Aorta (tissue), 5 donors: ENCODE data around the gene ARHGEF11. TPM values are rescaled to one million over a fixed set of nuclear protein-coding genes. Genes with fewer than 3 reads are reported as not detected.

Source experiments
- ATAC-seq: fragments of 200-7000 bp; cut with Tn5 transposase; one replicate; pipeline ENCODE4 v1.9.1; 2022; ENCODE audit warnings: moderate library complexity; ENCODE audit not compliant: low FRiP score
- DNase-seq, 2 donors: peaks; one replicate each; pipeline ENCODE4 v3.0.0-alpha.2; 2020
- H3K27ac ChIP-seq, 2 donors: one replicate each; pipeline ENCODE4 v1.5.1; 2013; ENCODE audit warnings: low read length in 2 of 2, mild to moderate bottlenecking in 2 of 2, moderate library complexity in 2 of 2, control low read depth in 1 of 2, inconsistent platforms in 1 of 2, low read depth in 1 of 2
- H3K27me3 ChIP-seq, 2 donors: one replicate each; pipeline ENCODE4 v1.6.1; 2013; ENCODE audit warnings: control low read depth in 1 of 2, low read length in 1 of 2, mild to moderate bottlenecking in 1 of 2, moderate library complexity in 1 of 2; ENCODE audit not compliant: insufficient read depth in 2 of 2, control insufficient read depth in 1 of 2
- H3K36me3 ChIP-seq, 2 donors: one replicate each; pipeline ENCODE4 v1.6.1; 2013; ENCODE audit warnings: control low read depth in 1 of 2, low read length in 1 of 2, mild to moderate bottlenecking in 1 of 2; ENCODE audit not compliant: insufficient read depth in 2 of 2, control insufficient read depth in 1 of 2
- H3K4me1 ChIP-seq, 2 donors: one replicate each; pipeline ENCODE4 v1.6.1; 2013; ENCODE audit warnings: low read length in 2 of 2, control low read depth in 1 of 2, mild to moderate bottlenecking in 1 of 2, moderate library complexity in 1 of 2; ENCODE audit not compliant: insufficient read depth in 2 of 2, control insufficient read depth in 1 of 2
- H3K4me3 ChIP-seq, 2 donors: one replicate each; pipeline ENCODE4 v1.5.1; 2013; ENCODE audit warnings: low read length in 2 of 2, control low read depth in 1 of 2, mild to moderate bottlenecking in 1 of 2
- H3K9me3 ChIP-seq: one replicate; pipeline ENCODE4 v1.6.1; 2013; ENCODE audit warnings: mild to moderate bottlenecking, low read length; ENCODE audit not compliant: control insufficient read depth
- WGBS, 2 donors: extraction: QIAGEN DNeasy Blood & Tissue Kit; methylation state at CpG; one replicate each; pipeline ENCODE4 v1.1.7; 2013; 5-methylcytosine and 5-hydroxymethylcytosine counted together
- intact Hi-C, 2 donors: fragments of 100-400 bp; cut with DNase I; formaldehyde crosslinking; loops; one replicate each; pipeline versions ENCODE4 v1.14.2 to v1.15.0; 2022
- polyA plus RNA-seq, 2 donors: library from polyadenylated mRNA; stranded (reverse); fragments of 200-250 nt; gene quantifications; one replicate each; pipeline ENCODE4 v1.2.3, GENCODE V29; 2013
- total RNA-seq, 2 donors: library from RNA; stranded (reverse); fragmentation: NEBNext Ultra II Directional; extraction: Animal tissue kit (Norgen Biotek cat#: 25700); gene quantifications; one replicate each; pipeline ENCODE4 v1.2.1, GENCODE V29; 2021
- donor health status: healthy with polysubstance abuse.
- donor health status: Bipolar disorder and iron deficiency.
- donor health status: DM: no; HTN: no; CAD: no.
- donor health status: DM: no; HTN: no; CAD: no.
- donor health status: DM: yes; HTN: yes; CAD: no.

ARHGEF11 gene
- total and polyA plus RNA-seq, 4 donors = 9.3 to 47.8 (median 24.6) TPM

- Histone ChIP-seq H3K4me1 (no peaks in the 10 kb centered on the region), H3K27me3 (no peaks in the 10 kb centered on the region), H3K4me3 (no peak overlapping the region), H3K27ac (no peak overlapping the region), H3K9me3 (no peaks in the 10 kb centered on the region), H3K36me3 (no peaks in the 10 kb centered on the region)
- intact Hi-C loops = loop anchor here (1.0 to 2.0 kb wide), 2 partner anchors 67 kb away; no protein-coding TSS in a partner anchor
- WGBS, 2 donors = 83 to 92% methylated on average over 9 of the region's 9 CpGs
- no peak for DNase-seq
- ATAC-seq = no peak
Measured at GRCh38 chr1:157089789-157090188, 44.2 kb upstream of the ARHGEF11 start.

GRCh38 chr1:157088607-157089006, 43.1 kb upstream of the ARHGEF11 start:
- intact Hi-C loops = no loop called here
- no peak for ATAC-seq

GRCh38 chr1:157087030-157087429, 41.5 kb upstream of the ARHGEF11 start:
- H3K27me3 ChIP-seq = peaks cover 0 to 2% of the 10 kb centered on the region in 2 donors
- 89 to 90% methylated on average over 5 of the region's 5 CpGs for WGBS, 2 donors
- H3K27ac ChIP-seq = no peak overlapping the region
- H3K4me1 ChIP-seq = no peaks in the 10 kb centered on the region
- H3K4me3 ChIP-seq = no peak overlapping the region
- no peaks in the 10 kb centered on the region for H3K36me3 ChIP-seq
- DNase-seq (no peak), ATAC-seq (no peak)
- H3K9me3 ChIP-seq = no peaks in the 10 kb centered on the region
- intact Hi-C loops = no loop called here

More at GRCh38 chr1:157088607-157089006, 43.1 kb upstream of the ARHGEF11 start:
- Histone ChIP-seq H3K4me1 (no peaks in the 10 kb centered on the region), H3K4me3 (no peak overlapping the region), H3K36me3 (no peaks in the 10 kb centered on the region), H3K27ac (no peak overlapping the region), H3K27me3 (no peaks in the 10 kb centered on the region), H3K9me3 (no peaks in the 10 kb centered on the region)
- no peak for DNase-seq

DNA sequence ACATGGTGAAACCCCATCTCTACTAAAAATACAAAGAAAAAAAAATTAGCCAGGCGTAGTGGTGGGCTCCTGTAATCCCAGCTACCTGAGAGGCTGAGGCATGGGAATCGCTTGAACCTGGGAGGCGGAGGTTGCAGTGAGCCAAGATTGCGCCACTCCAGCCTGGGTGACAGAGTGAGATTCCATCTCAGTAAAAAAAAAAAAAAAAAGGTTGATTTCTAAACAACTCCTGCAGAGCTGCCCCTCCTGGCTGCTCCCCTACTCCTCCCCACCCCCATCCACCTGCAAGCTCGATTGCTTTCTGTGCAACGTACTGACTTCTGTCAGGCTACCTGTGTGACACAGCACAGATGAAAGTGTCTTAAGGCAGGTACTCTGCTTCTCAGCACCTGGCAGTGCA, 40.8 kb upstream of the ARHGEF11 start:
- intact Hi-C loops = no loop called here
- ATAC-seq = no peak
- H3K4me3 ChIP-seq = no peak overlapping the region
- H3K27me3 ChIP-seq = peaks cover 0 to 2% of the 10 kb centered on the region in 2 donors
- no peaks in the 10 kb centered on the region for H3K9me3 ChIP-seq
- H3K36me3 ChIP-seq = no peaks in the 10 kb centered on the region
- WGBS, 2 donors = 82 to 83% methylated on average over 6 of the region's 6 CpGs
- no peaks in the 10 kb centered on the region for H3K4me1 ChIP-seq
- no peak overlapping the region for H3K27ac ChIP-seq
- DNase-seq = no peak

DNA sequence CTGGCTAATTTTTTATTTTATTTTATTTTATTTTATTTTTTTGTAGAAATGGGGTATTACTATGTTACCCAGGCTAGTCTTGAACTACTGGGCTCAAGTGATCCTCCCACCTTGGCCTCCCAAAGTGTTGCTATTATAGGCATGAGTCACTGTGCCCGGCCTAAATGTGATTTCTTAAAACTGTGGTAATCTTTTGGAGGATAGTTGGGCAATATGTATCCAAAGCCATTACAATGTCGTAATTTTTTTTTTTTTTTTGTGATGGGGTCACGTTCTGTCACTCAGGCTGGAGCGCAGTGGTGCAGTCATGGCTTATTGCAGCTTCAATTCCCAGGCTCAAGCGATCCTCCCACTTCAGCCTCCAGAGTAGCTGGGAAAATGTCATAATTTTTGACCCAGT, 39.9 kb upstream of the ARHGEF11 start:
- Histone ChIP-seq H3K27me3 (peaks cover 0 to 2% of the 10 kb centered on the region in 2 donors), H3K4me3 (no peak overlapping the region), H3K27ac (no peak overlapping the region), H3K4me1 (no peaks in the 10 kb centered on the region), H3K9me3 (no peaks in the 10 kb centered on the region), H3K36me3 (no peaks in the 10 kb centered on the region)
- no peak for DNase-seq
- ATAC-seq = no peak
- intact Hi-C loops = no loop called here
- WGBS, 2 donors = 83 to 88% methylated on average over 5 of the region's 5 CpGs

DNA sequence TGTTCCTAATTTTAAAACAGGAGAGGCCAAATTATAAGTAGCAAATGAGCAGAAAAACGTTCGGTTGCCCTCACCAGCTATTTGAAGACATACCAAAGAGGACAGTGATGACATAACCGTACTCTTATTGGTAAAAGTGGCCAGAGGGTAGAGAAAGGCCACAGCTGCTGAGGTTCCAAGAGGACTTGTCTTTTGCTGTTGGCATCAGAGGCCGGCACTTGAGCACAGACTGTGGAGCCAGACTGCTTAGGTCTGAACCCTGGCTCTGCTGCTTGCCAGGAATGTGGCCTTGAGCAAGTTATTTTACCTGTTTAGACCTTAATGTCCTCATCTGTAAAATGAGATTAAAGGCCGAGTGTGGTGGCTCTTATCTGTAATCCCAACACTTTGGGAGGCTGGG, 39.2 kb upstream of the ARHGEF11 start:
- 73 to 75% methylated on average over 5 of the region's 5 CpGs for WGBS, 2 donors

DNA sequence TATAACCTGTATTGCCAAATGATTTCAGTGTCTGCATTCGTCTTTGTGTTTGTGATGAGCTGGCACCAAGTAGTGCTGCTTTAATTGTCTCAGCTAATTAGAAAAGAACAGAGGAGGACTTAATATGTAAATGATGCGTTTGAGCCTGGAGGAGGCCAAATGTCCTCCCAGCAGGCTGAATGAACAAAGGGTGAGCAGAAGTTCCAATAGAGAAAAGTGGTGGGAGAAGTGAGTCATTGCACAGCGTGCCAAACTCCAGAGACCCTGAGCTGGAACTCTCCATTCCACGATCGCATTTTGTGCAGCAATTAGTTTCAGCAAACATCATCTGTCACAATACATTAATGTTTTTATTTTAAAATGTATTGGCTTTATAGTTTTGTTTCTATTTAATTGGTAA, 36.2 kb upstream of the ARHGEF11 start:
- no peak overlapping the region for H3K27ac ChIP-seq
- WGBS, 2 donors = 72 to 86% methylated on average over 5 of the region's 5 CpGs
- H3K9me3 ChIP-seq = no peaks in the 10 kb centered on the region
- H3K4me3 ChIP-seq = no peak overlapping the region
- intact Hi-C loops = no loop called here
- ATAC-seq (no peak), DNase-seq (no peak)
- H3K4me1 ChIP-seq = no peaks in the 10 kb centered on the region
- H3K36me3 ChIP-seq = no peaks in the 10 kb centered on the region
- H3K27me3 ChIP-seq = peaks cover 0 to 2% of the 10 kb centered on the region in 2 donors

More for the DNA sequence above, 39.2 kb upstream of the ARHGEF11 start:
- no peaks in the 10 kb centered on the region for H3K4me1 ChIP-seq
- no peaks in the 10 kb centered on the region for H3K9me3 ChIP-seq
- H3K27ac ChIP-seq = no peak overlapping the region
- DNase-seq (no peak), ATAC-seq (no peak)
- no peak overlapping the region for H3K4me3 ChIP-seq
- H3K27me3 ChIP-seq = peaks cover 0 to 2% of the 10 kb centered on the region in 2 donors
- H3K36me3 ChIP-seq = no peaks in the 10 kb centered on the region
- intact Hi-C loops = no loop called here

GRCh38 chr1:157080714-157081113, 35.2 kb upstream of the ARHGEF11 start:
- no peak overlapping the region for H3K27ac ChIP-seq
- peaks cover 0 to 2% of the 10 kb centered on the region in 2 donors for H3K27me3 ChIP-seq
- no peak overlapping the region for H3K4me3 ChIP-seq
- no peaks in the 10 kb centered on the region for H3K4me1 ChIP-seq
- DNase-seq (no peak), ATAC-seq (no peak)
- no peaks in the 10 kb centered on the region for H3K9me3 ChIP-seq
- intact Hi-C loops = no loop called here
- H3K36me3 ChIP-seq = no peaks in the 10 kb centered on the region
- 89 to 91% methylated on average over 10 of the region's 10 CpGs for WGBS, 2 donors

- Histone ChIP-seq H3K27ac (no peak overlapping the region), H3K9me3 (no peaks in the 10 kb centered on the region), H3K27me3 (no peaks in the 10 kb centered on the region), H3K4me3 (no peak overlapping the region), H3K36me3 (no peaks in the 10 kb centered on the region), H3K4me1 (no peaks in the 10 kb centered on the region)
- WGBS, 2 donors = 96 to 97% methylated on average over 1 of the region's 1 CpG
- intact Hi-C loops = loop anchor here in 1 of 2 donors (10.0 kb wide), 1 partner anchor 183 kb away; the partner anchor contains the start of gene PEAR1
- DNase-seq (no peak), ATAC-seq (no peak)
Measured at GRCh38 chr1:157077394-157077793, 31.9 kb upstream of the ARHGEF11 start.
